Hepatocyte (in vitro differentiated cells): Measurements from ENCODE around the gene ANKS3. TPM values are rescaled to one million over a fixed set of nuclear protein-coding genes. Genes with fewer than 3 reads are reported as not detected.

ENCODE experiments used
- DNase-seq: peaks from one replicate; pipeline ENCODE4 v3.0.0-alpha.2; 2016; ENCODE audit warnings: low spot score
- H2AFZ ChIP-seq: fragments of 200-600 bp; sonication (generic); 2 replicates; pipeline ENCODE4 v1.6.0; 2016; ENCODE audit warnings: antibody characterized with exemption, mild to moderate bottlenecking
- H3K27ac ChIP-seq: fragments of 200-600 bp; sonication (generic); 2 replicates; pipeline ENCODE4 v1.5.1; 2016; ENCODE audit warnings: mild to moderate bottlenecking
- H3K27me3 ChIP-seq: fragments of 200-600 bp; sonication (generic); 2 replicates; pipeline ENCODE4 v1.6.1; 2016
- H3K36me3 ChIP-seq: fragments of 200-600 bp; sonication (generic); replicated peaks from 2 replicates; pipeline ENCODE4 v1.5.1; 2016; ENCODE audit warnings: low read depth; ENCODE audit not compliant: insufficient read depth
- H3K4me1 ChIP-seq: fragments of 200-600 bp; sonication (generic); 2 replicates; pipeline ENCODE4 v1.5.1; 2016; ENCODE audit warnings: mild to moderate bottlenecking, moderate library complexity; ENCODE audit not compliant: insufficient read depth
- H3K4me2 ChIP-seq: fragments of 200-600 bp; sonication (generic); 2 replicates; pipeline ENCODE4 v1.6.0; 2016
- H3K4me3 ChIP-seq: fragments of 200-600 bp; sonication (generic); 2 replicates; pipeline ENCODE4 v1.5.1; 2016; ENCODE audit warnings: mild to moderate bottlenecking
- H3K79me2 ChIP-seq: fragments of 200-600 bp; sonication (generic); 2 replicates; pipeline ENCODE4 v1.6.0; 2017; ENCODE audit warnings: mild to moderate bottlenecking
- H3K9me2 ChIP-seq: fragments of 200-600 bp; sonication (generic); replicated peaks from 2 replicates; pipeline ENCODE4 v1.6.0; 2017; ENCODE audit warnings: mild to moderate bottlenecking; ENCODE audit not compliant: insufficient read depth
- H3K9me3 ChIP-seq: fragments of 200-600 bp; sonication (generic); 2 replicates; pipeline ENCODE4 v1.5.1; 2016; ENCODE audit warnings: low read depth, mild to moderate bottlenecking
- H4K20me1 ChIP-seq: fragments of 200-600 bp; sonication (generic); 2 replicates; pipeline ENCODE4 v1.6.0; 2016; ENCODE audit warnings: mild to moderate bottlenecking; ENCODE audit not compliant: insufficient read depth, poor library complexity, severe bottlenecking
- EZH2 ChIP-seq: fragments of 200-600 bp; sonication (generic); IDR thresholded peaks from 2 replicates; pipeline ENCODE4 v1.6.1; 2016; ENCODE audit warnings: antibody characterized with exemption, mild to moderate bottlenecking, borderline replicate concordance
- EZH2phosphoT487 ChIP-seq: fragments of 200-600 bp; sonication (generic); IDR thresholded peaks from one replicate; pipeline ENCODE4 v1.6.1; 2018; ENCODE audit warnings: antibody characterized with exemption, mild to moderate bottlenecking, low read depth, moderate library complexity; ENCODE audit not compliant: unreplicated experiment, severe bottlenecking
- WGBS: methylation state at CpG from one replicate; pipeline ENCODE4 v1.1.6; 2016; ENCODE audit warnings: low lambda C conversion rate; ENCODE audit errors: missing lambda C conversion rate; 5-methylcytosine and 5-hydroxymethylcytosine counted together
- polyA plus RNA-seq: library from polyadenylated mRNA; unstranded; fragments of >200 nt; fragmentation: Nextera tagmentation; extraction: Ambion mirVana; gene quantifications from 2 replicates; pipeline ENCODE4 v1.2.1, GENCODE V29; 2016
- total RNA-seq: library from RNA; depleted of rRNA; stranded (reverse); fragments of >200 nt; gene quantifications from 2 replicates; pipeline ENCODE4 v1.2.3, GENCODE V29; 2014
- TF ChIP-seq, protein P1 (sequence below): fragments of 200-600 bp; sonication (generic); IDR thresholded peaks from 2 replicates; pipeline ENCODE4 v1.5.1; 2016; ENCODE audit warnings: antibody characterized with exemption, mild to moderate bottlenecking; ENCODE audit not compliant: poor library complexity

The ANKS3 gene
- total and polyA plus RNA-seq, 2 experiments from 2014 or later: 11.7 to 17.4 TPM

DNA sequence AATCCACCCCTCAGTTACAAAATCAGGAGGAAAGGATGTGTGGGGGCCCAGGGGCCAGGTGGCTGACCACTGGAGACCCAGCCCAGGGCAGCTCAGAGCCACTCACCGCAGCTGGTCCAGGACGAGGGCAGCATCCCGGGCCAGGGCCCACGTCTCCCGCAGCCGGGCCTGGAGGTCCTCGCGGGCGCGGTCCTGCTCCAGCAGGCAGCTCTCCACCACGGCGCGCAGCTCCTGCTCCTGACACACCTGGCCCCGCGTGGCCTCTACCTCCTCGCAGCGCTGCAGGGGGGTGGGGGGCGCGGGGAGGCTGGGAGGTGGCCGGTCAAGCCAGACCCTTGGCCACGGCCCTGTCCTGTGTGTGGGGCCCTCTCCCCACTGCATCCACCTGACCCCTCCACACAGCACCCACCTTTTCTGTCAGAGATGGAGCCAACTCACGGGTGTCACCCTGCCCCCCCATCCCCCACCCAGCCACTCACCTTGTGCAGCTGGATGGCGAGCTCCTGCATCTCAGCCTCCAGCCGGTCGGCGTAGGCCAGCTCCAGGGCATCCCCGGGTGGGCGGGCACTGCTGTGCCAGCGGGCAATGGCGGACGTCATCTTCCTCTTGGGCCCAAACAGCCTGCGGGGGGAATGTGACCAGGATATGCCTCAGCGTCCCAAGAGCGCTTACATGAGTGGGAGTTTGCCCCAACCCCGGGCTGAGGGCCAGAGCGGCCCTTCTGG is 35.6 kb downstream of the ANKS3 start:
- Histone ChIP-seq H4K20me1 (no peaks in the 10 kb centered on the region), H3K27me3 (no peaks in the 10 kb centered on the region), H3K79me2 (peaks cover 17% of the 10 kb centered on the region), H3K4me1 (peaks cover 22% of the 10 kb centered on the region), H3K36me3 (no peaks in the 10 kb centered on the region), H3K9me2 (no peaks in the 10 kb centered on the region), H2AFZ (no peak overlapping the region), H3K4me3 (no peak overlapping the region), H3K4me2 (no peak overlapping the region), H3K9me3 (no peaks in the 10 kb centered on the region), H3K27ac (no peak overlapping the region)
- WGBS: 95% methylated on average over 33 of the region's 36 CpGs
- TF ChIP-seq, protein P1, sequence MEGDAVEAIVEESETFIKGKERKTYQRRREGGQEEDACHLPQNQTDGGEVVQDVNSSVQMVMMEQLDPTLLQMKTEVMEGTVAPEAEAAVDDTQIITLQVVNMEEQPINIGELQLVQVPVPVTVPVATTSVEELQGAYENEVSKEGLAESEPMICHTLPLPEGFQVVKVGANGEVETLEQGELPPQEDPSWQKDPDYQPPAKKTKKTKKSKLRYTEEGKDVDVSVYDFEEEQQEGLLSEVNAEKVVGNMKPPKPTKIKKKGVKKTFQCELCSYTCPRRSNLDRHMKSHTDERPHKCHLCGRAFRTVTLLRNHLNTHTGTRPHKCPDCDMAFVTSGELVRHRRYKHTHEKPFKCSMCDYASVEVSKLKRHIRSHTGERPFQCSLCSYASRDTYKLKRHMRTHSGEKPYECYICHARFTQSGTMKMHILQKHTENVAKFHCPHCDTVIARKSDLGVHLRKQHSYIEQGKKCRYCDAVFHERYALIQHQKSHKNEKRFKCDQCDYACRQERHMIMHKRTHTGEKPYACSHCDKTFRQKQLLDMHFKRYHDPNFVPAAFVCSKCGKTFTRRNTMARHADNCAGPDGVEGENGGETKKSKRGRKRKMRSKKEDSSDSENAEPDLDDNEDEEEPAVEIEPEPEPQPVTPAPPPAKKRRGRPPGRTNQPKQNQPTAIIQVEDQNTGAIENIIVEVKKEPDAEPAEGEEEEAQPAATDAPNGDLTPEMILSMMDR: no peak
- no peak for TF ChIP-seq EZH2
- TF ChIP-seq EZH2phosphoT487: no peak
- peak; percentile 6 for DNase-seq

DNA sequence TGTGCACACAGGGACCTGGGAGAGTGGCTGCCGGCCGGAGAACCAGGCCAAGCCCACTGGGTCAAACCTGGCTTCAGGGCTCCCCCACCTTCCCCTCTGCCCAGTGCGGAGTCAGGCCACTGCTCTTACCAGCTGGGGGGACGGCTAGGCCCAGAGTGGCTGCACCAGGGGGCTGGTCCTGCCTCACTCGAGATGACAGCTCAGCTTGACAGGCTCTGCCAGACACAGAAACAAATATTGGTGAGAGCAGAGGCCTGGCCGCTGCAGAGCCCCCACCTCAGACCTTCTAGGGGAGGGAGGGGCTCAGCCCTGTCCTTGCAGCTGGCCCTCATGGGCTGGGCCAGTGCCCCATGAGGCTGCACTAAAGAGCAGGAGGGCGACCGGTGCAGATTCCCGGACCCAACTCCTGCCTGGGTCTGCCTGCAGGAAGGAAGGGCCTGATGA is 36.2 kb downstream of the ANKS3 start:
- TF ChIP-seq EZH2 (no peak), EZH2phosphoT487 (no peak)
- TF ChIP-seq, protein P1: no peak
- Histone ChIP-seq H3K79me2 (peaks cover 17% of the 10 kb centered on the region), H4K20me1 (no peaks in the 10 kb centered on the region), H3K4me1 (peaks cover 22% of the 10 kb centered on the region), H3K4me2 (no peak overlapping the region), H3K9me3 (no peaks in the 10 kb centered on the region), H3K36me3 (no peaks in the 10 kb centered on the region), H2AFZ (no peak overlapping the region), H3K27me3 (no peaks in the 10 kb centered on the region), H3K4me3 (no peak overlapping the region), H3K9me2 (no peaks in the 10 kb centered on the region), H3K27ac (no peak overlapping the region)
- 89% methylated on average over 9 of the region's 9 CpGs for WGBS
- DNase-seq: no peak

DNA sequence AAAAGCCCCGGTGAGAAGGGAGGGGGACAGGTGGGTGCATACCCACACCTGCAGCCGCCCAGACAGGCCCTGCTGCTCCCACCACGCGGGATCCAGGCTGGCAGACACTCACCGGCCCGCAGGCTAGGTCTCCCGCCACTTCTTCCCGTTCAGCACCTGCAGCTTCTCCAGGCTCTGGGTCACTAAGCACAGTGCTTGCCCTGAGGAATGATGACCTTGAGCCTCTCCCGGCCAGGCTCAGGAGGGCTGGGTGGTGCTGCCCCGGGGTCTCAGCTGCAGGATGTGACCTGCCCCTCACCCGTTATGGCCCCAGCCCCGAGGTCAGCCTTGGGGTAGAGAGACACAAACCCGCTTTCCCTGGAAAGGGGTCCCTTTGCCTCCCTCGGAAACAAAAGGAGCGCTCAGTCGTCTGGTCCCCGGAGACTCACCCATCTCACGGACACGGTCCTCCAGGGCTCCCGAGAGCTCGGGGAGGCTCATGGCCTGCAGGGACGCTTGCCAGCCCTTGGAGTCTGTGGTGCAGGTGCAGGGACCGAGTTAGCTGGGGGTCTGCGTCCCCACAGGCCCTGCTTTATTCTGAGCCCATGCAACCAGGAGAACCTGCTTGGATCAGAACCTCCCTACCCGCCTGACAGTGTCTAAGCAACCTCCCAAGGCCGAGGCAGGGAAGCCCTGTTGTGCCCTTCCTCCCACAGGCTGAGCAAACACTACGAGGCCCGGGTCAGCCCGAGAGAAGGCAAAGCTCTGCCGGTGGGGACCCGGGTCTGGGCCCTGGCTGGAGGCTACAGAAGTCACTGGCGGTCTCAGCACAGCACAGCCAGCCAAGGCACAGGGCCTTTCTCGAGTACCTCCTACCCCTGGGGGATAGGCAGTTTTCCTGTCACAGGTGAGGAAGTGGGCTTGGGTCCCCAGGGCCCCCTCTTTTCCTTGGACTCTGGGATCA is 36.9 kb downstream of the ANKS3 start:
- no peak overlapping the region for H3K4me2 ChIP-seq
- no peaks in the 10 kb centered on the region for H4K20me1 ChIP-seq
- H2AFZ ChIP-seq: no peak overlapping the region
- H3K9me3 ChIP-seq: no peaks in the 10 kb centered on the region
- no peak overlapping the region for H3K27ac ChIP-seq
- H3K4me1 ChIP-seq: peaks cover 20% of the 10 kb centered on the region
- peak; percentile 21 for DNase-seq
- H3K79me2 ChIP-seq: peaks cover 17% of the 10 kb centered on the region
- no peaks in the 10 kb centered on the region for H3K36me3 ChIP-seq
- no peak overlapping the region for H3K4me3 ChIP-seq
- no peaks in the 10 kb centered on the region for H3K27me3 ChIP-seq
- 91% methylated on average over 33 of the region's 33 CpGs for WGBS
- TF ChIP-seq, protein P1: no peak
- TF ChIP-seq EZH2: no peak
- no peak for TF ChIP-seq EZH2phosphoT487
- no peaks in the 10 kb centered on the region for H3K9me2 ChIP-seq
